Measurements from ENCODE around the gene SLC35F6. TPM values are rescaled to one million over a fixed set of nuclear protein-coding genes. Genes with fewer than 3 reads are reported as not detected.

SLC35F6 gene
- total RNA-seq, result 40.9 TPM

GRCh38 chr2:26764078-26764887 is at the start of gene SLC35F6:
Gene SLC35F6 (plus strand): TSS chr2:26764284. CDS start chr2:26764350, 66 bp downstream.
- DNase-seq (ENCODE audit: low spot score), result peak; percentile 84

DNA sequence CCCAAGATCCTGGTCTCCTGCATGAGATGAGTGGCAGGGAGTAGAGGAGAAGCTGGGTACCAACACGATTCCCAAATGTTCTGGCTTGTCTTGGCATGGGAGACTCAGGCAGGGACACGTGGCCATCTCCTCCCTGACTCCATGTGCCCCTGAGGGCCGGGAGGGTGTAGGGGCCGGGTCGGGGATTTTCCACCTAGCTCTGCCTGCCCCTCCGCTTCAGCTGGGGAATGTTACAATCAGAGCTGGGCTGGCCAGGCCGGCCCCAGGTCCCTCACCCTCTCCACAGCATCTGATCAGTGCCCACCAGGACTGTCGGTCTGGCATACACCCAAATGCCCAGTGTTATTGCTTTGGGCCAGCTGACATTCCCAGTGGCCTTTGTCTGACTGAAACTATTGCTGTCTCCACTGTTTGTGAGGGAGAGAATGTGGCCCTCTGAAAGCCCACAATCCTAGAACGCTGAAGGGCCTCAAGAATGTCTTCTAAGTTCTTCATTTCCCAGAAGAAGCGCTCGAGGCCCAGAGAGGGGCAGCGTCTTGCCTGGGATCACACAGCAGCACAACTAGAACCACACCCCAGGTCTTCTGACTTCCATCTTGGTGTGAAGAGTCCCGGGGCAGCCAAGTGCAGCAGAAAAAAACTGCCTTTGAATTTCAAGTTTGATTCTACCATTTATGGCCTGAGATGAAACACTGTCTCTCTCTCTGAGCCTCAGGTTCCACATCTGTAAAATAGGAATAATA is 48.4 kb upstream of the SLC35F6 start:
- no peak for DNase-seq (ENCODE audit: low spot score)

- DNase-seq (ENCODE audit: low spot score), result no peak
Measured at GRCh38 chr2:26716340-26716739, 47.7 kb upstream of the SLC35F6 start.

DNA sequence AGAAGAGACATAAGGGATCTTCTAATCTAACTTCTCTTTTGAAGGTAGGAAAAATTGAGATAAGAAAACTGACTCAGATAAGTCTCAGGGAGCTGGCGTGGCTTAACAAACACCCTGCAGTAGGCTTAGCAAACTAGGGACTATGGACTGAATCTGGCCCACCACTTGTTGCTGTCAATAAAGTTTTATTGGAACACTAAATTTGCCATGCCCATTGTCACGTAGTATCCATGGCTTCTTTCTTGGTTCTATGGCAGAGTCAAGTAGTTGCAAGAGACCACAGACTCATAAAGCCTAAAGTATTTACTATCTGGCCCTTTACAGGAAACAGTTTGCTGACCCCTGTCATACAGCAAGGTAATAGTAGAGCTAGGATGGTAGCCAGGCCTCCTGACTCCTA is 47.3 kb upstream of the SLC35F6 start:
- DNase-seq (ENCODE audit: low spot score), result no peak

GRCh38 chr2:26717362-26717761 is 46.7 kb upstream of the SLC35F6 start:
- no peak for DNase-seq (ENCODE audit: low spot score)

- no peak for DNase-seq (ENCODE audit: low spot score)
Measured at GRCh38 chr2:26718949-26719686, 45.0 kb upstream of the SLC35F6 start.

DNA sequence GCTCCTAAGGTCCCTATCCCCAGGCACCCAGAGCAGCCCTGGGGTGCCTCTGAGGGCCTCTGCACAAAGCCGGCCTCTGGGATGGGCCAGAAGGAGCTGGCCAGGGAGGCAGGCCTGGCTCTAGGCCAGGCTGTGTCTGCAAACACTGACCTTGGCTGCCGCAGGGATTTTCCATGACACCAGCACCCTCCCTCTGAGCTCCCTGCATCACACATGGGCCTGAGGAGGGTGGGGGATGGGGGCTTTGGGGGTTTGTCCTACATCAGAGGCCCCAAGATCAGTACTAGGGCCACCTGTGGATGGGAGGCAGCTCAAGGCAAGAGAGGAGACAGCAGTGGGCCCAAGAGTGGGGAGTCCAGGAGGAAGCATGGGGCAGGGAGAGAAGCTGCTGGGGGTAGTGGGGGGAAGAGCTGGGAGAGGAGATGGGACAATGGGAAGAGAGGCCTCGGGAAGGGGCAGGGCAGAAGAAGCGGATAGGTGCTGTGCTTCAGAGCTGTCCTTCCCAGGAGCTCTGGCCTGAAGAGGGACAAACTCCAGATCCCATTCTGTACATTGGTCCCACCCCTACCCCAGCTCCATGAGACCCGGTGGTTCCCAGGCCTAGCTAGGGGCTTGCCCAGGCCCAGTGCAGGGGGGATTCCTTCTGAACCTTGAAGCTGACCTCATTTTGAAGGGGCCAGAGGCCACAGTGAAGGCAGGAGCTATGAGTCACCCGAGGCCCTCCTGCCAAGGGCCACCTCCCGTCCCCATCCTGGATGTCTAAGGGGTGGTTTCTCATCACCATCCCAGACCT is 43.6 kb upstream of the SLC35F6 start:
- DNase-seq (ENCODE audit: low spot score), result peak; percentile 88

DNA sequence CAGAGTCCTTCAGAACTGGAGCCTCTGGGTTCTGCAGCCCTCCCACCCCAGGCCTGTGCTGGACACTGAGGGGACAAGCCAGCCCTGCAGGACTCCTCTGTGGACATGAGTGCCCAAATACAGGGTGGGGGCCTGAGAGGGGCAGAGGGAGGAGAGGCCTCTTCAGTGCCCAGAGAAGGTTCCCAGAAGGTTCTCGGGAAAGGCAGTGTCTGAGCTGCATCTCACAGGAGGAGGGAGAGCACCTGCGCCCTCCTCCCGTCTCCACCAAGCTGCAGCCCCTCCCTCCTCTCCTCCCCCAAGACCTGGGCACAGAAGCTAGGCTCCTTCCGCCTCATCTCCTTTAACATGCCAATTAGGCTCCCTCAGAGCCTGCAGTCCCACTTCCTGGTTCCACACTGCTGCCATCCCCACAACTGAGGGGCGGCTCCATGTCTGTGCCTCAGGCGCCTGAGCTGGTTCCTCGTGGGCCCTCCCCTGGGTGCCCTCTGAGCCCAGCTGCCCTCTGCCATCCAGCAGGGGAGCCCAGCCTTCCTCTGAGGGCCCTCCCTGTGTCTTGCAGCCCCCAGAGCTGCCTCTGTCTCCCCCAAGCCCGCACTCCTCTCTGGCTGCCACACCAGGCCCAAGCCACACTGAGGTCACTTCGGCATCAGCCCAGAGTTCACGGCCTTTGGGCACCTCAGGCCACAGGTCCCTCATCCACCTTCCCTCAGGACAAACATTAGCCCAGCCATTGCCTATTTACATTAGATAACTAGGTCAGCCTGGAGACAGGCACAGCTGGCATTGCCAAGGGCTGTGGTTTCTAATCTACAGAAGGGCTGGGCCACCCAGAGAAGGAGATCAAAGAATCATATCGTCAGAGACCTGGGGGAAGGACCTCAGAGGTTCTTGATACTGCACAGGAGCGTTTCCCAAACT is 42.7 kb upstream of the SLC35F6 start:
- DNase-seq (ENCODE audit: low spot score), result no peak

GRCh38 chr2:26722328-26722727 is 41.8 kb upstream of the SLC35F6 start:
- no peak for DNase-seq (ENCODE audit: low spot score)

DNA sequence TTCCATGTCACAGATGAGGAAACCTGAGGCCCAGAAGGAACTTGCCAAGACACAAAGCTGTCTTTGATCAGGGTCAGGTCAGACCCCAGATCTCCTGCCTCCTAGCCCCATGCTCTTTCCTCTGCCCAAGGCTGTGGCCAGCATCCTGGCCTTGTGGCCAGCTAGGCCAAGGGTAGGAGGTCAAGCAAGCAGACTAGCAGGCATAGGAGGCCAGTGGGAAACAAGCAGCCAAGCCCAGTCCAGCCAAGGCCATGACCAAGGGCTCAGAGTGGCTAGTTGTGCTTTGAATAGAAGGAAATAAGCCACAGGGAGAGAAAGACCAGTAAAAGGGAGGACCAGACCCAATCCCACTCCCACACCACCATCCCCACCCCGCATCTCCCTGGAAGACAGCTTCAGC is 41.2 kb upstream of the SLC35F6 start:
- no peak for DNase-seq (ENCODE audit: low spot score)

DNA sequence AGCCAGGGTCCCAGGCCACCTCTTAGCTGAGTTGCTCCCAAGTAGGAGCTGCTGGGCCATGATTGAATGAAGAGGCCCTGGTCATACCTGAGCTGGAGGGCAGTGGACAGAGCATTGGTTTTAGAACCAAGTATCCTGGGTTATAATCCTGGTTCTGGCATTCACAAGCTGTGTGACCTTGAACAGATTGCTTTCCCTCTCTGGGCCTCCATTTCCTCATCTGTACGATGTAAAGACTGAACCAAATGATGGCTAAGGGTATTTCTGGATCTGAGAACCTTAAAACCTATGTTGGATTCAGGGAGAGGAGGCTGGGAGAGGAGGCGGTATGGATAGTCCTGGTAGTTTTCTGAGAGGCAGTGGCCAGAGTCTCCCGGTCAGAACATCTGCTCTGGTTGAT is 40.6 kb upstream of the SLC35F6 start:
- no peak for DNase-seq (ENCODE audit: low spot score)

DNA sequence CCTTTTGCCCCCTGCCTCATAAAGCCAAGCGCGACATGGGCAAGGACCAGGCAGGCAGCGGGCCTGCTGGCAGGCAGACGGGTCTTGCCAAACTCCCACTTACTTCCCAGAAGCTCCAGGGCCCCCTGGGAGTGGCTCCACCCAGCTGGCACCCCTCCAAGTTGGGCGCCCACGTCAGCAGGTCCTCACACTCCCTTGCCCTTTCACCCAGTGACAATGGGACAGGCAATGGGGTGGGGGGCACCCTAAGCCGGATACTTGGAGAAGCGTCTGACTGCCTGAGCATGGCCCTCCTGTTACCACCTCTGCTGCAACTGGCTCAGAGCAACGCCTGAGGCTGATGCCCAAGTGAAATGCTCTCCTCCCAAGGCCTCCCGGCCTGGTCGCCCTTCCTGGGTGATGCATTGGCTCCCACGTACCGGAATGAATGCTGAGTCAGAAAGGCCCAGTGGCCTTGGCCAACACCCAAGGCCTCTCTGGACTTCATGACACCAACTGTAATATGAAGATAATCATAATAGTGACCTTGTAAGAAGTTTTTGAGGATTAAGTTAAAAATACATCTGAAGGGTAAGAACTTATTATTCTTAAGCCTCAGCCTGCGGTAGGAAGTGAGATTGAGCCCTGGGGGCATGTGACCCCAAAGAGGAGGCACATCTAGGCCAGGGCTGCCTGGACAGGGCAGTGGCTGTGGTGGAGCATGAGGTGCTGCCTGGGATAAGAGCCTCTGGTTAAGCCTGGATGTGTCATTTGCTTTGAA is 39.9 kb upstream of the SLC35F6 start:
- peak; percentile 67 for DNase-seq (ENCODE audit: low spot score)

GRCh38 chr2:26724784-26725520 is 39.1 kb upstream of the SLC35F6 start:
- DNase-seq (ENCODE audit: low spot score), result no peak

- DNase-seq (ENCODE audit: low spot score), result no peak
Measured at GRCh38 chr2:26725521-26725820, 38.6 kb upstream of the SLC35F6 start.

DNA sequence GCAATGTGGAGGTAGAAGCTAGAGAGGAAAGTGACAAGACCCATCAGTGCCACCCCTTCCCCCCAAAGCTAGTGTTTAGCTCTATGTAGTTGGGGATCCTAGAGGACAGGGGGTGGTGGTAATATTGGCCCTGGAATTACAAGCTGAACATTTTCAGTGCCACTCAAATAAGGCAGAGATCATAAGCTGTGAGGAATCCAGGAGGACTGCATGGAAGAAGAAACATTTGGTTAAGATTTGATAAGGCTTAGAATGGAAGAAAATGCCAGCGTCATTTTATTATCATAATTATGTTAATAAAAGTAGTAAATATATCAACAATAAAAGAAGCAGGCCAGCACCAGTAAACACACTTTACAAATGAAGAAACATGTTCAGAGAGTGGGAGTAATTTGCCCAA is 37.9 kb upstream of the SLC35F6 start:
- DNase-seq (ENCODE audit: low spot score), result no peak

GRCh38 chr2:26727641-26728561 is 36.2 kb upstream of the SLC35F6 start:
- no peak for DNase-seq (ENCODE audit: low spot score)

DNA sequence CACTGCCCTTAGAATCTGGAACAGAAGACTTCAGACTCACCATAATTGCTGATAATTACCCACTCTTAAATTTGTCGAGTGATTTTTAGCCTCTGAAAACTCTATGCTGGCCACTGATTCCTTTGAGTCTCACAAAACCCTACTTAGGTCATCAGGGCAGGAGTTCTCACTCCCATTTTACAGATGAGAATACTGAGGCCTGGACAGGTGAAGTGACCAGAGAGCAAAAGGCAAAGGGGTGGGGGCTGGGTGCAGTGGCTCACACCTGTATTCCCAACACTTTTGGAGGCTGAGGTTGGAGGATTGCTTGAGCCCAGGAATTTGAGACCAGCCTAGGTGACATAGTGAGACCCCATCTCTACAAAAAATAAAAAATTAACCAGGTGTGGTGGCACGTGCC is 34.8 kb upstream of the SLC35F6 start:
- DNase-seq (ENCODE audit: low spot score), result no peak

Measured in ureter (tissue), 1 donor.